Endothelial cell (in vitro differentiated cells): ENCODE measurements around the gene FAM234B. TPM values are rescaled to one million over a fixed set of nuclear protein-coding genes. Genes with fewer than 3 reads are reported as not detected.

ENCODE experiments used
- DNase-seq: peaks from one replicate; pipeline ENCODE4 v3.0.0; 2021; ENCODE audit warnings: low spot score
- H3K27ac Mint-ChIP-seq: one replicate; pipeline ENCODE4 v1.8.0; 2021; ENCODE audit warnings: mixed read lengths, inconsistent platforms; ENCODE audit not compliant: unreplicated experiment
- H3K27me3 Mint-ChIP-seq: one replicate; pipeline ENCODE4 v1.8.0; 2021; ENCODE audit warnings: mild to moderate bottlenecking, moderate library complexity, mixed read lengths, inconsistent platforms; ENCODE audit not compliant: unreplicated experiment
- H3K36me3 Mint-ChIP-seq: one replicate; pipeline ENCODE4 v1.8.0; 2021; ENCODE audit warnings: mild to moderate bottlenecking, low read depth, mixed read lengths, inconsistent platforms; ENCODE audit not compliant: unreplicated experiment
- H3K4me1 Mint-ChIP-seq: one replicate; pipeline ENCODE4 v1.8.0; 2021; ENCODE audit warnings: mild to moderate bottlenecking, mixed read lengths, inconsistent platforms; ENCODE audit not compliant: unreplicated experiment
- H3K4me3 Mint-ChIP-seq: one replicate; pipeline ENCODE4 v1.8.0; 2021; ENCODE audit warnings: mild to moderate bottlenecking, mixed read lengths, inconsistent platforms; ENCODE audit not compliant: unreplicated experiment
- H3K9me3 Mint-ChIP-seq: one replicate; pipeline ENCODE4 v1.8.0; 2021; ENCODE audit warnings: mixed read lengths, inconsistent platforms; ENCODE audit not compliant: unreplicated experiment
- total RNA-seq: library from RNA; stranded (reverse); fragmentation: NEBNext Ultra II Directional; extraction: Animal tissue kit (Norgen Biotek cat#: 25700); gene quantifications from one replicate; pipeline ENCODE4 v1.2.1, GENCODE V29; 2021; ENCODE audit not compliant: unreplicated experiment
- TF ChIP-seq, protein P1 (sequence below): fragments of 200-600 bp; sonication (generic); IDR thresholded peaks from one replicate; pipeline ENCODE4 v1.5.0; 2021; ENCODE audit warnings: antibody characterized with exemption; ENCODE audit not compliant: unreplicated experiment

FAM234B gene
- total RNA-seq, 1 donor from 2014 or later, result 36.3 TPM

DNA sequence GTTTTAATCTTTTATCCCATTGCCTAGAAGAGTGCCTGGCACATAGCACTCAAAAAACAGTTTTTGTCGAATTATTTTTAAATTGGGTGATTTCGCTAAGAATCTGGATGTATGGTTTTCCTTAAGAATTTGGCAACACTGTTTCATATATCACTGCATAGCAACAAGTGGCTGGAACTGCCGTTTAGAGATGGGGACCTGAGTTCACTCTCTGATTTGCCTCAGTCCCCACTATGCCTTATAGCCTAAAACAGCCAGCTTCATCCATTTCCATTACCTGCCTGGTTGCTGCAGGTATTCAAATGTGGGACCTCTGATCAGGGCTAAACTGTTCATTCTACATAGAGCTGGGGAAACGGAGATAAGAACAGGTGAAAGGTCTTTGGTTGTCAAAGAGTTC is 45.9 kb upstream of the FAM234B start:
- no peak for DNase-seq
- H3K4me1 Mint-ChIP-seq, result peaks cover 49% of the 10 kb centered on the region
- H3K36me3 Mint-ChIP-seq, result peaks cover 19% of the 10 kb centered on the region
- H3K27me3 Mint-ChIP-seq, result peaks cover 17% of the 10 kb centered on the region
- no peak overlapping the region for H3K27ac Mint-ChIP-seq
- TF ChIP-seq, protein P1, sequence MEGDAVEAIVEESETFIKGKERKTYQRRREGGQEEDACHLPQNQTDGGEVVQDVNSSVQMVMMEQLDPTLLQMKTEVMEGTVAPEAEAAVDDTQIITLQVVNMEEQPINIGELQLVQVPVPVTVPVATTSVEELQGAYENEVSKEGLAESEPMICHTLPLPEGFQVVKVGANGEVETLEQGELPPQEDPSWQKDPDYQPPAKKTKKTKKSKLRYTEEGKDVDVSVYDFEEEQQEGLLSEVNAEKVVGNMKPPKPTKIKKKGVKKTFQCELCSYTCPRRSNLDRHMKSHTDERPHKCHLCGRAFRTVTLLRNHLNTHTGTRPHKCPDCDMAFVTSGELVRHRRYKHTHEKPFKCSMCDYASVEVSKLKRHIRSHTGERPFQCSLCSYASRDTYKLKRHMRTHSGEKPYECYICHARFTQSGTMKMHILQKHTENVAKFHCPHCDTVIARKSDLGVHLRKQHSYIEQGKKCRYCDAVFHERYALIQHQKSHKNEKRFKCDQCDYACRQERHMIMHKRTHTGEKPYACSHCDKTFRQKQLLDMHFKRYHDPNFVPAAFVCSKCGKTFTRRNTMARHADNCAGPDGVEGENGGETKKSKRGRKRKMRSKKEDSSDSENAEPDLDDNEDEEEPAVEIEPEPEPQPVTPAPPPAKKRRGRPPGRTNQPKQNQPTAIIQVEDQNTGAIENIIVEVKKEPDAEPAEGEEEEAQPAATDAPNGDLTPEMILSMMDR, result no peak
- H3K4me3 Mint-ChIP-seq, result peak overlapping the region; percentile 17
- no peaks in the 10 kb centered on the region for H3K9me3 Mint-ChIP-seq

DNA sequence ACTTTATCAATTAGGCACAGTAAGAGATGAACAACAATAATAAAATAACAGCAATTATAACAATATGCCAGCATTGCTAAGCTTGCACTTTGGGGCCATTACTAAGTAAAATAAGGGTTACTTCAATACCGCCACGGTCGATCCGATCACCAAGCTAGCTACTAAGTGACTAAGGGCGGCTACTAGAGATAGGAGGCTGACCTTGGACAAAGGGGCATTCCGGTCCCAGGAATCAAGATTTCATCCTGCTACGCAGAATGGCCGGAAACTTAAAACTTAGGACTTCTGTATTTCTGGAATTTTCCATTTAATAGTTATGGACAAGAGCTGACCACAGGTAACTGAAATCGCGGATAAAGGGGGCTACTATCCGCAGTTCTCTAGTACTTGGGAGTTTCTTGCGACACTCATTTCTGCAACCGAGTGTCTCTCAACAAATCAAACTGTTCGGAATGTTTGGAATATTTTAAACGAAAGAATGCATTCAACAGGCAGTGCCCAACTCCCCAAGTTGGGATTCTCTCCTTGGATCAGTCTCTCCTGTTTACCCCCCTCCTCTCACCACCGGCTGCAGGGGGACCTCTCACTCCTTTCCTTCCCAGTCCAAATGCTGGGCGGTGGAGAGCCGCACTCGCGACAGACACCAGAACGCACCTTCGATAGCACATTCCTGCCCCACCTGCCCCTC is 44.8 kb upstream of the FAM234B start:
- peaks cover 9% of the 10 kb centered on the region for H3K36me3 Mint-ChIP-seq
- peaks cover 17% of the 10 kb centered on the region for H3K27me3 Mint-ChIP-seq
- TF ChIP-seq, protein P1, result no peak
- H3K4me1 Mint-ChIP-seq, result peaks cover 43% of the 10 kb centered on the region
- H3K4me3 Mint-ChIP-seq, result peak overlapping the region; percentile 97
- peak overlapping the region; percentile 18 for H3K27ac Mint-ChIP-seq
- H3K9me3 Mint-ChIP-seq, result no peaks in the 10 kb centered on the region
- DNase-seq, result peak; percentile 41

DNA sequence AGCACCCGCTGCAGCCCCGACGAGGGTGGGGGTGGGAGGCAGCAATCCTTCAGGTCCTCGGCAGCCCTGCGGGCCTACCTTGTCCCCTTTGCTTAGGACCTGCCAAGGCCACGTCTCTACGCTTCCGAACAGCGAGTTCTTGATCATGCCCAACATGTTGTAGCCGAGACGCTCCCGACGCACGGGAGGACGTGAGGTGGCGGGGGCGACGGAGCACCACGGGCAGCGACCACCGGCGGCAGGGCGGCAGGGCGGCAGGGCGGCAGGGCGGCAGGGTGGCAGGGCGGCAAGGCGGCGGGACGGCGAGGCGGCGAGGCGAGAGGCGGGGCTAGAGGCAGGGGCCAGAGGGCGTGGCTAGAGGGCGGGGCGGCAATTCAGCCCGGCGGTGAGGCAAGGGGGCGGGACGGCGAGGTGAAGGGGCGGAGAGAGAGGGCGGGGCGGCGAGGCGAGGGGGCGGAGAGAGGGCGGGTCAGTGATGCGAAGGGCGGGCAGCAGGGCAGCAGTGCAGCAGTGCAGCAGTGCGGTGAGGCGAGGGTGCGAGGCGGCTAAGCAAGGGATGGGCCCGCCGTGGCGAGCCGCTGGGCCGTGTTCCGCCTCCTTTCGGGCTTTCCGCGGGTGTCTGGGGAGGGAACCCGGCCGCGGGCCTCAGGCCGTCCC is 44.1 kb upstream of the FAM234B start, which contains the start of gene HEBP1:
TSS of gene HEBP1 (minus strand) at position 307 of the 657 bp plus-strand sequence. CDS start at position 156, 151 bp downstream.
- H3K9me3 Mint-ChIP-seq, result no peaks in the 10 kb centered on the region
- peaks cover 43% of the 10 kb centered on the region for H3K4me1 Mint-ChIP-seq
- peak; percentile 98 for DNase-seq
- peaks cover 17% of the 10 kb centered on the region for H3K27me3 Mint-ChIP-seq
- TF ChIP-seq, protein P1, result no peak
- H3K36me3 Mint-ChIP-seq, result peaks cover 9% of the 10 kb centered on the region
- H3K27ac Mint-ChIP-seq, result peak within 1 kb of the TSS; percentile 99
- H3K4me3 Mint-ChIP-seq, result peak within 1 kb of the TSS; percentile 97

DNA sequence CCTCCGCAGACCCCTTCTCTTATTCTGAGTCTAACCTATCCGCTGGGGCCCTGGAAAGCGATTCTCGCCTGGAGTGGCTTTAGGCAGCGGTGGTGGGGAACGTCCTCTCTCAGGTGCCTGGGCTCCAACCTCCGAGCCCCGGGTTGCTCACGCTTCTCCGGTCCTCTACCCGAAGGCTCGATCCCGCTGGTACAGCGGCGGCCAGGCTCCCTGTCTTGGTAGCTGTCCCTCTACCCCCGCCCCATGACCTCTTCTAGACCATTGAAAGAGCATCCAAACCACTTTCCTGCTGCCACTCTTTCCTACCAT is 43.6 kb upstream of the FAM234B start:
- no peak for DNase-seq
- H3K36me3 Mint-ChIP-seq, result peaks cover 9% of the 10 kb centered on the region
- peaks cover 17% of the 10 kb centered on the region for H3K27me3 Mint-ChIP-seq
- H3K4me3 Mint-ChIP-seq, result peak overlapping the region; percentile 97
- H3K4me1 Mint-ChIP-seq, result peaks cover 43% of the 10 kb centered on the region
- H3K9me3 Mint-ChIP-seq, result no peaks in the 10 kb centered on the region
- TF ChIP-seq, protein P1, result no peak
- peak overlapping the region; percentile 99 for H3K27ac Mint-ChIP-seq
